Measurements from ENCODE around the gene TEKT2. TPM values are rescaled to one million over a fixed set of nuclear protein-coding genes. Genes with fewer than 3 reads are reported as not detected.

TEKT2 gene
- total and polyA plus RNA-seq, 8 donors, result 1.3 to 17.6 (median 1.7) TPM

DNA sequence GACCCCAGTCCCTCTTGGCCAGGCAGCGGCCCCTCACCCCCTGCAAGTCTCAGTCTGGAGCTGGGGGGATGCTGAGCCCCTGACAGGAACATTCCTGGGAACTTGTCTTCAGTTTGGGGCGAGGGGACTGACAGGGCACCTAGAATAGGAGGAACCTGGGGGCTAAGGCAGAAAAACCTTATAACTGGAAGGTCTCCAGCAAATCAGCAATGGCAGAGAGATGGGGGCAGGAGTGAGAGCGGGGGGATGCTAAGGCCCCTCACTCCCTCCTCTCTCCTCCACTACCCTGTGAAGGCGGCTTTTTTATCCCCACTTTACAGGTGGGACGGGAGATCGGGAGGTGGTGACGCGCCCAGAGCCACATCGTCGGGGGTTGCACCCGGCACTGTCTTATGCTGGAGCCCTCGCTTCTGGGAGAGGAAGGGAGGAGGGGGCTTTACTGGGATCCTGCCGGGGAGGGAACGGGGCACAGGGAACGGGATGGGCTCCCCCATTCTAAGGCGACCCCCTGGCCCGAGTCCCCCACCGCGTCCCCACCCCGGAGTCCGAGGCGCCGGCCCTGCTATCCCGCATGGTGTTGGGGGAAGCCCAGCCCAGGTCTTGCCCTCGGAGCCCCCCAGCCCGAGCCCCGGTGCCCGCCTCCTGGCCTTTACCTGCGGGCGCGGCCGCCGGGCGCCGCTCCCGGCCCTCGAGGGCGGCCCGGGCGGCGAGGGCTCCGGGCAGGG lies 40.7 kb downstream of the TEKT2 start:
- H3K27me3 ChIP-seq, result no peaks in the 10 kb centered on the region
- DNase-seq (no peak), FAIRE-seq (no peak), ATAC-seq (no peak)
- peak overlapping the region in 1 of 4 donors; percentile 21 for H3K4me3 ChIP-seq
- no peaks in the 10 kb centered on the region for H3K4me1 ChIP-seq
- H3K36me3 ChIP-seq, result no peaks in the 10 kb centered on the region
- no peak for TF ChIP-seq CTCF (IDR thresholded peaks at IDR 0.05)
- intact Hi-C loops (cut with DNase I), result no loop called here
- H3K27ac ChIP-seq, result no peak overlapping the region
- 24 to 56% methylated on average over 18 to 42 of the region's 42 CpGs for WGBS, 2 donors
- H3K9me3 ChIP-seq, result no peaks in the 10 kb centered on the region

DNA sequence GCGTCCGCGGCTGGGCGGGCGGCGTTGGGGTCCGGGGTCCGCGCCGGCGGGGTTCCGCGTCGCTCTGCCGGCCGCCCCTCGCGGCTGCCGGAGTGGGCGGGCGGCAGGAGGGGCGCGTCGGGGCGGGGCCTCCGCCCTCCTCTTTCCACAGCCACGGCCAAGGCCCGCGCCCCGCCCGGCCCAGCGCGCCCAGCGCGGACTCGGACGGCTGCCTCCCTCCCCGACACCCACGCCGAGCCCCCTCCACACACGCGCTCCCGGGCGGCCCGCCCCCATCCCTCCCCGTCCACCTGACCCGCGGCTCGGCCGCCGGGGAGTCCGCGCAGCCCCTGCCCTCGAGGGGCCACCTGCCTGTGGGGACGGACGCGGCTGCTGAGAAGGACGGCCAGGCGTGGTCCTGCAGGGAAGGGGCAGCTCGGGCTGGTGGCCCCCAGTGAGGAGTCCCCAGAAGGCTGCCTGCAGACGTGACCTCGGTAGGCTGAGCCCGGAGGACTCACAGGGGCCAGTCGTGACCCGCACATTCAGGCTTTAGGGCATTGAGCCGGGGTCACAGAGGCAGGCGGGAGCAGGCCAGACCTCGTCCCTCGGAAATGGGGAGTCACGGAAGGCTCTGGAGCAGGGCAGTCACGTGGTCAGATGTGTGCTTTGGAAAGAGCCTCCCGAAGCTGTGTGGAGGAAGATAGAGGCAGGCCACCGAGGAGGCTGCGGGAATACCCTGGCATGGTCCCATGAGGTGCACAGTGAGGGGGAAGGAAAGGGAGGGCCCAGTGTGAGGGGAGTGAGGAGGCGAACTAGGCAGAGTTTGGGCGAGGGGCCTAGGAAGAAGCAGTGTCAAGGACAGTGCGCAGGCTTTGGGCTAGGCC lies 41.5 kb downstream of the TEKT2 start, which contains the start of gene COL8A2:
COL8A2 (minus strand) TSS at position 94 of the 863 bp plus-strand sequence. CDS start 24,980 bp downstream, outside the sequence.
- ATAC-seq (peak in 2 of 4 donors; percentile 69 to 74), FAIRE-seq (no peak), DNase-seq (peak in 2 of 6 donors; percentile 42 to 72)
- peak within 1 kb of the TSS in 2 of 4 donors; percentile 21 to 38 for H3K4me3 ChIP-seq
- intact Hi-C loops (cut with DNase I), result no loop called here
- no peaks in the 10 kb centered on the region for H3K36me3 ChIP-seq
- no peaks in the 10 kb centered on the region for H3K27me3 ChIP-seq
- no peak within 1 kb of the TSS for H3K27ac ChIP-seq
- WGBS, 2 donors, result 15 to 18% methylated on average over 59 to 77 of the region's 77 CpGs
- TF ChIP-seq CTCF (IDR thresholded peaks at IDR 0.05), result no peak
- no peaks in the 10 kb centered on the region for H3K9me3 ChIP-seq
- H3K4me1 ChIP-seq, result no peaks in the 10 kb centered on the region

- H3K4me3 ChIP-seq, result no peak overlapping the region
- intact Hi-C loops (cut with DNase I), result no loop called here
- no peaks in the 10 kb centered on the region for H3K27me3 ChIP-seq
- H3K4me1 ChIP-seq, result no peaks in the 10 kb centered on the region
- FAIRE-seq (no peak), DNase-seq (no peak), ATAC-seq (no peak)
- WGBS, 2 donors, result 80 to 84% methylated on average over 21 of the region's 21 CpGs
- TF ChIP-seq CTCF (IDR thresholded peaks at IDR 0.05), result no peak
- no peaks in the 10 kb centered on the region for H3K9me3 ChIP-seq
- H3K36me3 ChIP-seq, result no peaks in the 10 kb centered on the region
- no peak overlapping the region for H3K27ac ChIP-seq
These were observed 42.3 kb downstream of the TEKT2 start for GRCh38 chr1:36126005-36126716.

DNA sequence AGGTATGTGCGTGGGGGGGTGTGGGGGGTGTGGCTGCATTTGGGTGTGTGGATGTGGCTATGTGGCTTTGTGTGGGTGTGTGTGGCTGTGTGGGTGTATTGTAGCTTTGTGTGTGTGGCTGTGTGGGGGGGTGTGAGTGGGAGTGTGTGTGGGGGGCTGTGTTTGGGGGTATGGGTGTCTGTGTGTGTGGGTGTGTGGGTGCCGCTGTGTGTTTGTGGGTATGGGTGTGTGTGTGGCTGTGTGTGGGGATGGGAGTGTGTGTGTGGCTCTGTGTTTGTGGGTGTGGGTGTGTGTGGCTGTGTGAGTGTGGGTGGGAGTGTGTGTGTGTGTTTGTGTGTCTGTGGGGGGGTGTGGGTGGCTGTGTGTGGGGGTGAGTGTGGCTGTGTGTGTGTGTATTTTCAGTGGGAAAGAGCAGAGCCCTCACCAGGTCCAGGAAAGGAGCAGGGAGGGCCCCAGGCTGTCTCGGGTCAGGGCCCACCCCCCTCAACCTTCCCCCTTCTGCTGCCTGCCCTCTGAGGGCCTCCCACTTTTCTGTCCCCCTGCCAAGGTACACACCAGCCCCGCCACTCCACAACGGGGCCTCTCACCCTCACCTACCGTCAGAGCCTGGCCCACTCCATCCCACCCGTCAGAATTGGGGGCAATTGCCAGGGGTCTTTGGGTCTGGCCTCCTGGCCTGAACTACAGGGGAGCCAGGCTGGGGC lies 43.1 kb downstream of the TEKT2 start:
- Histone ChIP-seq H3K9me3 (no peaks in the 10 kb centered on the region), H3K36me3 (no peaks in the 10 kb centered on the region), H3K4me3 (no peak overlapping the region), H3K27ac (no peak overlapping the region), H3K27me3 (no peaks in the 10 kb centered on the region), H3K4me1 (no peaks in the 10 kb centered on the region)
- intact Hi-C loops (cut with DNase I), result no loop called here
- no peak for ATAC-seq
- WGBS, 2 donors, result 47 to 63% methylated on average over 4 to 7 of the region's 7 CpGs
- FAIRE-seq, result no peak
- no peak for TF ChIP-seq CTCF (IDR thresholded peaks at IDR 0.05)
- no peak for DNase-seq
